AG04450 (cell line): ENCODE data around the gene SH2D3C. TPM values are rescaled to one million over a fixed set of nuclear protein-coding genes. Genes with fewer than 3 reads are reported as not detected.

Experiments
- CTCF ChIA-PET: fragments of 300-600, 350-600 bp; formaldehyde crosslinking; extraction: SDS; loops from one replicate; lab custom pipeline; 2022; ENCODE audit warnings: antibody characterized with exemption, inconsistent platforms; lab: Charles Lee
- POLR2A ChIA-PET: fragments of 350-600 bp; formaldehyde crosslinking; extraction: SDS; loops from one replicate; lab custom pipeline; 2021; ENCODE audit warnings: antibody characterized with exemption, inconsistent platforms; lab: Yijun Ruan, JAX
- DNase-seq: peaks from one replicate; pipeline ENCODE4 v3.0.0-alpha.2; 2011; ENCODE audit warnings: low read depth, low spot score
- H3K27ac ChIP-seq: one replicate; pipeline ENCODE4 v1.5.1; 2012; ENCODE audit warnings: low read depth, low read length, control low read depth
- H3K27me3 ChIP-seq: one replicate; pipeline ENCODE4 v1.6.0; 2012; ENCODE audit warnings: low read length; ENCODE audit not compliant: control insufficient read depth, insufficient read depth
- H3K4me3 ChIP-seq: 2 replicates; pipeline ENCODE4 v1.5.1; 2011; ENCODE audit warnings: mild to moderate bottlenecking, low read depth, low read length, control low read depth
- H3K9me3 ChIP-seq: 2 replicates; pipeline ENCODE4 v1.5.1; 2012; ENCODE audit warnings: low read length; ENCODE audit not compliant: control insufficient read depth, insufficient read depth
- polyA plus RNA-seq: library from polyadenylated mRNA; depleted of rRNA; stranded (reverse); fragments of >200 nt; gene quantifications from 2 replicates; pipeline ENCODE4 v1.2.3, GENCODE V29; 2011
- TF ChIP-seq, protein P1 (sequence below): IDR thresholded peaks from 2 replicates; pipeline ENCODE4 v1.5.1; 2011; ENCODE audit warnings: low read depth, low read length, control low read depth, inconsistent platforms

SH2D3C gene
- polyA plus RNA-seq, 1 experiment = not detected

DNA sequence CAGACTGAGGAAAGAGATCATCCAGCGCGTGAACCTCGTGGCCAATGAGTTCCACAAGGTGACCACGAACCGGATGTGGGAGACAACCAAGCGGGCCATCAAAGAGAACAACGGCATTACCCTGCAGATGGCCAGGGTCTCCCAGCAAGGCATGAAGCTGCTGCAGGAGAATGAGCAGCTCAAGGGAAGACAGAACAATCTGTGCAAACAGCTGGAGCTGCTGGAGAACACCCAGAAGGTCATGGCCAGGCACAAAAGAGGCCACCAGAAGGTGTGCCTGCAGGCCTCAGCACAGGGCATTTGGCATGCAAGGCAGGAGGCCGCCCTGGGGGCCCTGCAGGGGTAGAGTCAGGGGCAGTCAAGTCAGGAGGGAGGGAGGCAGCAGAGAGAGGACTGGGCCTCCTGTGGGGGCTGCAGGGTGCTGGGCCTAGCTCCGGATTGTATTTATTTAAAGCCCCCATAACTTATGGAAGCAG is 67.2 kb downstream of the SH2D3C start:
- no peaks in the 10 kb centered on the region for H3K27me3 ChIP-seq
- peaks cover 2% of the 10 kb centered on the region for H3K9me3 ChIP-seq
- CTCF ChIA-PET = no interaction called here
- no peak overlapping the region for H3K4me3 ChIP-seq
- POLR2A ChIA-PET = no interaction called here
- TF ChIP-seq, protein P1, sequence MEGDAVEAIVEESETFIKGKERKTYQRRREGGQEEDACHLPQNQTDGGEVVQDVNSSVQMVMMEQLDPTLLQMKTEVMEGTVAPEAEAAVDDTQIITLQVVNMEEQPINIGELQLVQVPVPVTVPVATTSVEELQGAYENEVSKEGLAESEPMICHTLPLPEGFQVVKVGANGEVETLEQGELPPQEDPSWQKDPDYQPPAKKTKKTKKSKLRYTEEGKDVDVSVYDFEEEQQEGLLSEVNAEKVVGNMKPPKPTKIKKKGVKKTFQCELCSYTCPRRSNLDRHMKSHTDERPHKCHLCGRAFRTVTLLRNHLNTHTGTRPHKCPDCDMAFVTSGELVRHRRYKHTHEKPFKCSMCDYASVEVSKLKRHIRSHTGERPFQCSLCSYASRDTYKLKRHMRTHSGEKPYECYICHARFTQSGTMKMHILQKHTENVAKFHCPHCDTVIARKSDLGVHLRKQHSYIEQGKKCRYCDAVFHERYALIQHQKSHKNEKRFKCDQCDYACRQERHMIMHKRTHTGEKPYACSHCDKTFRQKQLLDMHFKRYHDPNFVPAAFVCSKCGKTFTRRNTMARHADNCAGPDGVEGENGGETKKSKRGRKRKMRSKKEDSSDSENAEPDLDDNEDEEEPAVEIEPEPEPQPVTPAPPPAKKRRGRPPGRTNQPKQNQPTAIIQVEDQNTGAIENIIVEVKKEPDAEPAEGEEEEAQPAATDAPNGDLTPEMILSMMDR = no peak
- DNase-seq = no peak
- no peak overlapping the region for H3K27ac ChIP-seq

DNA sequence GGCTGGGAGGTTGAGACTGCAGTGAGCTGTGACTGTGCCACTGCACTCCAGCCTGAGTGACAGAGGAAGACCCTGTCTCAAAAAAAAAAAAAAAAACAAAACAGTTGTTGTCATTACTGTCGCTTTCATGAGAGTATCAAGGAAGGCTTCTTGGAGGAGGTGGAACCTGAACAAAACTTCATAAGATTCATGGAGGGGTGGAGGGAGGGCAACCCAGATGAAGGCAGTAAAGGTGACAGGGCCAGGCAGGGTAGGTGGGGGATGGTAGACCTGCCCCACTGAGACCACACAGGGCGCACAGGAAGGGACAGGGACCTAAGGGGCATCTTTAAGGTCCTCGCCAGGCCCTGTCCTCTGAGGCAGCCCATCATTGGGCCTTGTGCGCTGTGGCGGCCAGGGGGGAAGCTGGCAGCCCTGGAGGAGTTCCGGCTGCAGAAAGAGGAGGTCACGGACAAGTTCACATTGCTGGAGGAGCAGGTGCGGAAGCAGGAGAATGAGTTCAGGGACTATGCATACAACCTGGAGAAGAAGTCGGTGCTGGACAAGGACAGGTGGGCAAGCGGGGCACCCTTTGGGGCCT is 68.2 kb downstream of the SH2D3C start:
- Histone ChIP-seq H3K4me3 (no peak overlapping the region), H3K27me3 (no peaks in the 10 kb centered on the region), H3K27ac (no peak overlapping the region), H3K9me3 (peaks cover 2% of the 10 kb centered on the region)
- DNase-seq = no peak
- ChIA-PET CTCF (no interaction called here), POLR2A (interaction anchor here (1.2 kb wide), 1 partner anchor 82 kb away, joined by 5 read pairs; no protein-coding TSS in a partner anchor)
- TF ChIP-seq, protein P1 = no peak

DNA sequence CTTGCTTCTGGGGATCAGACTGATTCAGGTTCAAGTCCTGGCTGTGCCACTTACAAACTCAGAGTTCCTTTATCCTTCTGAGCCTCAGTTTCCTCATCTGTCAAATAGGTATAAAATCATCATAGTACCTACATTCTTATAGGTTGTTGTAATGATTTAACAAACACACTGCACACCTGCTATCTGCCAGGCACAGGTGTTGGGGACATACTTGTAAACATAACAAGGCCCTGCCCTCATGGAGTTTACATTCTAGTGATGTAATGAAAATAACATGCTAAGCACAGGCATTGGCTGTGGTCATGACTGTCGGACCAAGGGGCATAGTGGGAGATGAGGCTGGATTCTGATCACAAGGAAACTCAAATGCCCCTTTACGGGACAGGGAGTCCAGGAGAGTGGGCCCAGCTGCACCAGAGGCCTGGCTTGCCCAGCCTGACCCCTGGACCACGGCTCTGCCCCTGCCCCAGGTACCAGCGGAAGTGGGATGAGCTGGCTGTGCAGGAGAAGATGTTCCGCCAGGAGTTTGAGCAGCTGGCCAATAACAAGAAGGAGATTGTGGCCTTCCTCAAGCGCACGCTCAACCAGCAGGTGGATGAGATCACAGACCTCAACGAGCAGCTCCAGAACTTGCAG is 69.4 kb downstream of the SH2D3C start:
- CTCF ChIA-PET = no interaction called here
- Histone ChIP-seq H3K27ac (peak overlapping the region; percentile 21), H3K27me3 (no peaks in the 10 kb centered on the region), H3K4me3 (no peak overlapping the region), H3K9me3 (peaks cover 2% of the 10 kb centered on the region)
- POLR2A ChIA-PET = interaction anchor here (1.2 kb wide), 1 partner anchor 83 kb away, joined by 5 read pairs; no protein-coding TSS in a partner anchor
- TF ChIP-seq, protein P1 = no peak
- DNase-seq = no peak

DNA sequence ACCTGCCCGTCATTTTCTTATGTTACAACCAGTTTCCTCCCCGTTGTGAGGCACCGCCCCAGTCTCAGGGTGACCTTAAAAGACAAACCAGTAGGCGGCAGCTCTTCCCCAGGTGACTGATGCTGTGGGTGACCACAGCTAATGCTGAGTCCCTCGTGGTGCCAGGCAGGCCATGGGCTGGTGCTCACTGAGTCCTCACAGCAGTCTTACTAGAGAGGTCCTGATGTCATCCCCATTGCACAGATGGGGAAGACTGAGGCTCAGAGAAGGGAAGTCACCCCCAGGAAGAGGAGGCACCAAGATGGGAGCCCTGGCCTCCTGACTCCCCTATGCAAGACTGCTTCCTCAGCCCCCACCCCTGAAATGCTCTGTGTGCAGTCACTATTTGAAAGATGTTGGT is 70.7 kb downstream of the SH2D3C start:
- no peak for DNase-seq
- ChIA-PET CTCF (no interaction called here), POLR2A (no interaction called here)
- H3K27me3 ChIP-seq = no peaks in the 10 kb centered on the region
- H3K27ac ChIP-seq = no peak overlapping the region
- TF ChIP-seq, protein P1 = no peak
- peaks cover 2% of the 10 kb centered on the region for H3K9me3 ChIP-seq
- no peak overlapping the region for H3K4me3 ChIP-seq

DNA sequence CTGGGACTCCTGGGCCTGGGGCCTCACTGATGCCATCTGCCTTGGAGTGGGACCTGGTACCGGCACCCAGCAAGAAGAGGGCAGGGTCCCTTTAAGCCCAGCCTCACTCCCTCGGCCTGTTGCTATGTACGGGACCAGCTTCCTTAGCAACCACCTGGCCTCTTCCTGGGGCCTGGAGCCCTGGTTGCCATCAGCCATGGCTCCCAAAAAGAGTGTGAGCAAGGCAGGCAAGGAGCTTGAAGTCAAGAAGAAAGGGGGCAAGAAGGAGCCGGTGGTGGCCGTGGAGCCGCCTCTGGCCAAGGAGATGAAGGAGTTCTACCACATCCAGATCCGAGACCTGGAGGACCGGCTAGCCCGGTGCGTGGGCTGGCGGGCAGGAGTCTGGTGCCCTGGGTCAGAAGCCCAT is 71.6 kb downstream of the SH2D3C start, which contains the start of gene CFAP157:
Gene CFAP157 (plus strand): TSS at position 153 of the 406 bp plus-strand sequence. CDS start 44 bp downstream, at position 197.
- H3K9me3 ChIP-seq = peaks cover 2% of the 10 kb centered on the region
- TF ChIP-seq, protein P1 = no peak
- DNase-seq = no peak
- ChIA-PET POLR2A (no interaction called here), CTCF (interaction anchor here (1.3 kb wide), 1 partner anchor 236 kb away, joined by 3 read pairs; no protein-coding TSS in a partner anchor)
- no peak within 1 kb of the TSS for H3K27ac ChIP-seq
- H3K27me3 ChIP-seq = no peaks in the 10 kb centered on the region
- H3K4me3 ChIP-seq = no peak within 1 kb of the TSS
